Inflammatory macrophage treated with lipopolysaccharide for 1 hour (primary cell): ENCODE measurements around the gene ATP9B.
A peak's percentile ranks its signal among the peaks of the same experiment; 100 is the strongest.
"Not testable (repeated sequence)": the region's sequence is repeated elsewhere in the genome, so short reads cannot be mapped to it uniquely, and the experiment has no call there.

ENCODE experiments used
- DNase-seq, 2 donors: peaks; one replicate each; pipeline ENCODE4 v3.0.0-alpha.2; 2020 to 2022

The ATP9B gene

GRCh38 chr18:79136742-79137141 is 67.5 kb downstream of the ATP9B start:
- peak; percentile 81 to 83 for DNase-seq

GRCh38 chr18:79139206-79139605 is 70.0 kb downstream of the ATP9B start:
- DNase-seq: no peak

- no peak for DNase-seq
Observed at GRCh38 chr18:79147014-79147413, 77.8 kb downstream of the ATP9B start.

- no peak for DNase-seq
Observed at GRCh38 chr18:79151191-79151590, 82.0 kb downstream of the ATP9B start.

- DNase-seq: no peak
Observed at GRCh38 chr18:79156327-79156726, 87.1 kb downstream of the ATP9B start.

GRCh38 chr18:79164706-79165105 is 95.5 kb downstream of the ATP9B start:
- peak; percentile 11 to 49 for DNase-seq

GRCh38 chr18:79166702-79167101 is 97.5 kb downstream of the ATP9B start:
- DNase-seq: no peak

- DNase-seq: no peak
Observed at GRCh38 chr18:79167526-79168190, 98.5 kb downstream of the ATP9B start.

GRCh38 chr18:79169958-79170555 is 100.9 kb downstream of the ATP9B start:
- DNase-seq: peak; percentile 34 to 65

- not testable (repeated sequence) for DNase-seq
Observed at GRCh38 chr18:79172331-79172730, 103.1 kb downstream of the ATP9B start.

- no peak for DNase-seq
Observed at GRCh38 chr18:79173742-79174141, 104.5 kb downstream of the ATP9B start.

- DNase-seq: no peak
Observed at GRCh38 chr18:79178113-79178531, 108.9 kb downstream of the ATP9B start.

GRCh38 chr18:79182047-79182713 is 113.0 kb downstream of the ATP9B start:
- no peak for DNase-seq

- no peak for DNase-seq
Observed at GRCh38 chr18:79185648-79186047, 116.5 kb downstream of the ATP9B start.

GRCh38 chr18:79186649-79187048 is 117.5 kb downstream of the ATP9B start:
- no peak for DNase-seq

- DNase-seq: no peak
Observed at GRCh38 chr18:79187532-79188277, 118.5 kb downstream of the ATP9B start.

- no peak for DNase-seq
Observed at GRCh38 chr18:79191418-79191817, 122.2 kb downstream of the ATP9B start.

GRCh38 chr18:79191956-79192355 is 122.8 kb downstream of the ATP9B start:
- no peak for DNase-seq

- no peak for DNase-seq
Observed at GRCh38 chr18:79193826-79194225, 124.6 kb downstream of the ATP9B start.

GRCh38 chr18:79195716-79196683 is 126.8 kb downstream of the ATP9B start:
- DNase-seq: no peak

GRCh38 chr18:79197531-79197930 is 128.3 kb downstream of the ATP9B start:
- no peak for DNase-seq

- DNase-seq: no peak
Observed at GRCh38 chr18:79199691-79200374, 130.6 kb downstream of the ATP9B start.
